ENCODE results near the gene NAA25.
"Not testable (repeated sequence)": the region's sequence is repeated elsewhere in the genome, so short reads cannot be mapped to it uniquely, and the experiment has no call there.

Gene NAA25

DNA sequence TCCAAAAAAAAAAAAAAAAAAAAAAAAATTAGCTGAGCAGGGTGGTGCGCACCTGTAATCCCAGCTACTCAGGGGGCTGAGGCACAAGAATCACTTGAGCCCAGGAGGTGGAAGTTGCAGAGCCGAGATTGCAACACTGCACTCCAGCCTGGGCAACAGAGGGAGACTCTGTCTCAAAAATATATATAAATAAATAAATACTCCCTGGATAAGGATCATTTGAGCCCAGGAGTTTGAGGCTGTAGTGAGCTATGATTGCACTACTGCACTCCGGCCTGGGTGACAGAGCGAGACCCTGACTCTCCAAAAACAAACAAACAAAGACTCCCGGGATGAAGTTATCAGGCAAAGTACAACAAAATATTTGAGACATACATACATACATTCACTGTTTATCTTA is 3.3 kb upstream of the NAA25 start:
- H3K14ac ChIP-seq (ENCODE audit: low read length) = no peak overlapping the region
- H2AK5ac ChIP-seq (ENCODE audit: low read depth, low read length) = no peak overlapping the region
- WGBS, 2 donors (ENCODE audit: extremely low coverage in 2 of 2, insufficient read length in 2 of 2, insufficient replicate concordance in 1 of 2) = no CpG with 5 or more reads among the region's 5 CpGs

DNA sequence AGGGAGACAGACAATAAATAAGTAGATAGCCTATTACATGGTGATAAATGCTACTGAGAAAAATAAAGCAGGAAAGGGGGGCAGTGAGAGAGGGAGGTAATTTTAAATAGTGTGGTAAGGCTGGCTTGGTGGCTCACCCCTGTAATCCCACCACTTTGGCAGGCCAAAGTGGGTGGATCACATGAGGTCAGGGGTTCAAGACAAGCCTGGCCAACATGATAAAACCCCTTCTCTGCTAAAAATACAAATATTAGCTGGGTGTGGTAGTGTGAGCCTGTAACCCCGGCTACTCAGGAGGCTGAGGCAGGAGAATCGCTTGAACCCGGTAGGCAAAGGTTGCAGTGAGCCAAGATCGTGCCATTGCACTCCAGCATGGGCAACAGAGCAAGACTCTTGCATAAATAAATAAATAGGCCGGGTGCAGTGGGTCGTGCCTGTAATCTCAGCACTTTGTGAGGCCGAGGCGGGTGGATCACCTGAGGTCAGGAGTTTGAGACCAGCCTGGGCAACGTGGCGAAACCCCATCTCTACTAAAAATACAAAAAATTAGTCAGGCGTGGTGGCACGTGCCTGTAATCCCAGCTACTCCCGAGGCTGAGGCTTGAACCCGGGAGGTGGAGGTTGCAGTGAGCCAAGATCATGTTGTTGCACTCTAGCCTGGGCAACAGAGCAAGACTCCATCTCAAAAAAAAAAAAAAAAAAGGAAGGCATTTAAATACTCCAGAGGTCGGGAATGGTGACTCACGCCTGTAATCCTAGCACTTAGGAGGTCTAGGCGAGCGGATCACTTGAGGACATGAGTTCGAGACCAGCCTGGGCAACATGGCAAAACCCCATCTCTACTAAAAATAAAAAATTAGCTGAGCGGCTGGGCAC is 2.4 kb upstream of the NAA25 start:
- H3K9me3 ChIP-seq (replicated peaks in 1 of 2; ENCODE audit: control insufficient read depth in 2 of 2, insufficient read depth in 1 of 2, low read depth in 1 of 2, low read length in 2 of 2); H3K4me2 ChIP-seq (ENCODE audit: insufficient read depth, low read length, poor library complexity, severe bottlenecking); H3K79me1 ChIP-seq (ENCODE audit: low read depth, low read length); H2BK12ac ChIP-seq (ENCODE audit: low read length); H3K36me3 ChIP-seq (replicated peaks in 1 of 2; ENCODE audit: control insufficient read depth in 2 of 2, insufficient read depth in 2 of 2, low read length in 2 of 2); DNase-seq (ENCODE audit: low spot score); H3K27me3 ChIP-seq (ENCODE audit: control insufficient read depth in 3 of 3, insufficient read depth in 3 of 3, low read depth in 1 of 3, low read length in 3 of 3); H4K91ac ChIP-seq (ENCODE audit: low read depth, low read length, poor library complexity); H2BK5ac ChIP-seq (ENCODE audit: low read length); H3K27ac ChIP-seq (replicated peaks; ENCODE audit: low read length); H3K14ac ChIP-seq (ENCODE audit: low read length); H2BK15ac ChIP-seq (ENCODE audit: low read length); H2BK120ac ChIP-seq (ENCODE audit: low read depth, low read length); H3K9ac ChIP-seq (ENCODE audit: low read depth, low read length, poor library complexity); H2AK5ac ChIP-seq (ENCODE audit: low read depth, low read length); H3K23ac ChIP-seq (ENCODE audit: low read depth, low read length, poor library complexity); H3K4me3 ChIP-seq (ENCODE audit: low read length in 2 of 2); H3K4me1 ChIP-seq (ENCODE audit: control insufficient read depth in 2 of 2, insufficient read depth in 1 of 2, low read depth in 1 of 2, low read length in 2 of 2); H3K4ac ChIP-seq (ENCODE audit: low read length); H4K8ac ChIP-seq (ENCODE audit: low read depth, low read length); H3K18ac ChIP-seq (ENCODE audit: low read length); H2AFZ ChIP-seq (ENCODE audit: low read length): not testable (repeated sequence)
- WGBS, 2 donors (ENCODE audit: extremely low coverage in 2 of 2, insufficient read length in 2 of 2, insufficient replicate concordance in 1 of 2) = no CpG with 5 or more reads among the region's 20 CpGs

More for the DNA sequence above, 3.3 kb upstream of the NAA25 start:
- no peak overlapping the region for H3K9ac ChIP-seq (ENCODE audit: low read depth, low read length, poor library complexity)
- H3K4me3 ChIP-seq (ENCODE audit: low read length in 2 of 2) = no peak overlapping the region
- peaks cover 1% of the 10 kb centered on the region for H3K79me1 ChIP-seq (ENCODE audit: low read depth, low read length)
- no peak overlapping the region for H3K18ac ChIP-seq (ENCODE audit: low read length)
- H3K4me1 ChIP-seq (ENCODE audit: control insufficient read depth in 2 of 2, insufficient read depth in 1 of 2, low read depth in 1 of 2, low read length in 2 of 2) = peaks cover 4 to 7% of the 10 kb centered on the region in 2 donors
- H2BK12ac ChIP-seq (ENCODE audit: low read length) = no peak overlapping the region
- H3K9me3 ChIP-seq (replicated peaks in 1 of 2; ENCODE audit: control insufficient read depth in 2 of 2, insufficient read depth in 1 of 2, low read depth in 1 of 2, low read length in 2 of 2) = no peaks in the 10 kb centered on the region
- no peak overlapping the region for H3K4me2 ChIP-seq (ENCODE audit: insufficient read depth, low read length, poor library complexity, severe bottlenecking)
- no peak overlapping the region for H4K91ac ChIP-seq (ENCODE audit: low read depth, low read length, poor library complexity)
- H3K23ac ChIP-seq (ENCODE audit: low read depth, low read length, poor library complexity) = no peak overlapping the region
- no peak overlapping the region for H2AFZ ChIP-seq (ENCODE audit: low read length)
- DNase-seq (ENCODE audit: low spot score) = no peak
- H2BK120ac ChIP-seq (ENCODE audit: low read depth, low read length) = no peak overlapping the region
- no peaks in the 10 kb centered on the region for H3K27me3 ChIP-seq (ENCODE audit: control insufficient read depth in 3 of 3, insufficient read depth in 3 of 3, low read depth in 1 of 3, low read length in 3 of 3)
- H2BK15ac ChIP-seq (ENCODE audit: low read length) = no peak overlapping the region
- no peak overlapping the region for H4K8ac ChIP-seq (ENCODE audit: low read depth, low read length)
- H3K4ac ChIP-seq (ENCODE audit: low read length) = no peak overlapping the region
- no peak overlapping the region for H3K27ac ChIP-seq (replicated peaks; ENCODE audit: low read length)
- peaks cover 0 to under 1% of the 10 kb centered on the region in 2 donors for H3K36me3 ChIP-seq (replicated peaks in 1 of 2; ENCODE audit: control insufficient read depth in 2 of 2, insufficient read depth in 2 of 2, low read length in 2 of 2)
- H2BK5ac ChIP-seq (ENCODE audit: low read length) = no peak overlapping the region

DNA sequence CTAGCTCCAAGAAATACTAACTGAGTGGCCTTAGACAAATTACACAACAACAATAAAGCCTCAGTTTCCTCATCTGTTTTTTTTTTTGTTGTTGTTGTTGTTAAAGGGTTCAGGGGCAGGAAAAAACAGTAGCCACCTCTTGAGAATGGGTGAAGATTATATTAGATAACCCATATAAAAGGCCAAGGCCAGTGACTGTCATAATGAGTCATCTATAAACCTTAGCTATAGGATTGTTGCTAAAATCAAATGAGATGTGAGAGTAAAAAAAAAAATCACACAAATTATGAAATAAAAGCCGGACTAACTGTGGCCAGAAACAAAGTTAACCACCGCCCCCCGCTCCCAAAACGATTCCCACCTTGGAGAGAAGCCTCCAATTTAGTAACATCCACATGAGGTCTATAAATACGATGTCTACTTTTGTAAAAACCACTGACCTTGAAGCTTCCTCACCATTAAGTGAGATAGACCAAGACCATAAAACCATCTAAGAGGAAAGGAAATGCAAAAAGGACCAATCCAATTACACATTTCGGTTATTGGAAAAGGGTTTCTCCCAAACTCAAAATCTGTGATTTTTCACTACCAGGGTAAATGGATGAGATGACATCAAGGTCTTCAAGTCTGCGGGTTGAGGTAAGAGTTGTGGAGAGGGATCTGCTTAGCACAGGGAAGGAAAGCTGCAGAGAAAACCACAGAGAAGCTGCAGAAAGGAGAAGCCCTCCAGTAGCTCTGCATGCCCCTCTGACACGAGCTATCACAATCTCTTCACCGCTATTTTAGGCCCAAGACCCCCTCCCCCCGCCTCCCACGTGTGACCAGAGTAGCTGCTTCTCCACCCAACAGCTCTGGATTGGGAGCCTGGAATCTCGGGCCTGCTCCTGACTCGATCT is 1.0 kb downstream of the NAA25 start:
- H2BK12ac ChIP-seq (ENCODE audit: low read length) = no peak overlapping the region
- no peak overlapping the region for H4K91ac ChIP-seq (ENCODE audit: low read depth, low read length, poor library complexity)
- no peak overlapping the region for H2BK120ac ChIP-seq (ENCODE audit: low read depth, low read length)
- peak overlapping the region; percentile 46 for H2BK5ac ChIP-seq (ENCODE audit: low read length)
- H2AK5ac ChIP-seq (ENCODE audit: low read depth, low read length) = peak overlapping the region; percentile 85
- H3K79me1 ChIP-seq (ENCODE audit: low read depth, low read length) = peaks cover 6% of the 10 kb centered on the region
- no peaks in the 10 kb centered on the region for H3K27me3 ChIP-seq (ENCODE audit: control insufficient read depth in 3 of 3, insufficient read depth in 3 of 3, low read depth in 1 of 3, low read length in 3 of 3)
- H2BK15ac ChIP-seq (ENCODE audit: low read length) = no peak overlapping the region
- H3K4ac ChIP-seq (ENCODE audit: low read length) = no peak overlapping the region
- no peak overlapping the region for H4K8ac ChIP-seq (ENCODE audit: low read depth, low read length)
- H3K4me3 ChIP-seq (ENCODE audit: low read length in 2 of 2) = peak overlapping the region; percentile 92 to 95
- peaks cover 0 to 4% of the 10 kb centered on the region in 2 donors for H3K4me1 ChIP-seq (ENCODE audit: control insufficient read depth in 2 of 2, insufficient read depth in 1 of 2, low read depth in 1 of 2, low read length in 2 of 2)
- peaks cover 5 to 38% of the 10 kb centered on the region in 2 donors for H3K36me3 ChIP-seq (replicated peaks in 1 of 2; ENCODE audit: control insufficient read depth in 2 of 2, insufficient read depth in 2 of 2, low read length in 2 of 2)
- DNase-seq (ENCODE audit: low spot score) = no peak
- no peak overlapping the region for H3K23ac ChIP-seq (ENCODE audit: low read depth, low read length, poor library complexity)
- no peaks in the 10 kb centered on the region for H3K9me3 ChIP-seq (replicated peaks in 1 of 2; ENCODE audit: control insufficient read depth in 2 of 2, insufficient read depth in 1 of 2, low read depth in 1 of 2, low read length in 2 of 2)
- H3K18ac ChIP-seq (ENCODE audit: low read length) = no peak overlapping the region
- no CpG with 5 or more reads among the region's 13 CpGs for WGBS, 2 donors (ENCODE audit: extremely low coverage in 2 of 2, insufficient read length in 2 of 2, insufficient replicate concordance in 1 of 2)
- H3K4me2 ChIP-seq (ENCODE audit: insufficient read depth, low read length, poor library complexity, severe bottlenecking) = peak overlapping the region; percentile 82
- H3K14ac ChIP-seq (ENCODE audit: low read length) = no peak overlapping the region
- no peak overlapping the region for H3K27ac ChIP-seq (replicated peaks; ENCODE audit: low read length)
- peak overlapping the region; percentile 95 for H2AFZ ChIP-seq (ENCODE audit: low read length)
- H3K9ac ChIP-seq (ENCODE audit: low read depth, low read length, poor library complexity) = peak overlapping the region; percentile 51

DNA sequence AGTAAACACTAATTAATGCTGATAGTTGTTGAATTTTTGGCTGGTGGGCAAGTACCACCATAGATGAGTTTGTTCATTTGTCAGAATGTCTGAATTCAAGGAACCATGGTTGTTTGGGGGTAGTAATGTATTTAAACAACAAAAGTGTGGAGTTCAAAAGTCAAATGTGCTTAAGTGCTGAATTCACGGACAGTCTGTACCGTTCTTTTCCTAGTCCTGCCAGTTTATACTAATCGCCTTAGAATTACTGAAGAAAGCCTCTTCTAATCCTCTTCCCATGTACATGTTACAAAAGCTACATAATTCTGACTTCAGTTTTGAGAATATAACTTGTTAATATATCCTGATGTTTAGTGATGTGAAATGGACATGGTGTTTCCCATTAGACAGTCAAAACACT is 2.7 kb downstream of the NAA25 start:
- no peak overlapping the region for H2AFZ ChIP-seq (ENCODE audit: low read length)
- peaks cover 0 to 4% of the 10 kb centered on the region in 2 donors for H3K4me1 ChIP-seq (ENCODE audit: control insufficient read depth in 2 of 2, insufficient read depth in 1 of 2, low read depth in 1 of 2, low read length in 2 of 2)
- no CpG with 5 or more reads among the region's 3 CpGs for WGBS, 2 donors (ENCODE audit: extremely low coverage in 2 of 2, insufficient read length in 2 of 2, insufficient replicate concordance in 1 of 2)

More for the DNA sequence above, 2.7 kb downstream of the NAA25 start:
- H3K79me1 ChIP-seq (ENCODE audit: low read depth, low read length) = peaks cover 6% of the 10 kb centered on the region
- H3K27me3 ChIP-seq (ENCODE audit: control insufficient read depth in 3 of 3, insufficient read depth in 3 of 3, low read depth in 1 of 3, low read length in 3 of 3) = no peaks in the 10 kb centered on the region
- H2BK120ac ChIP-seq (ENCODE audit: low read depth, low read length) = no peak overlapping the region
- no peak overlapping the region for H3K18ac ChIP-seq (ENCODE audit: low read length)
- no peak for DNase-seq (ENCODE audit: low spot score)
- H3K36me3 ChIP-seq (replicated peaks in 1 of 2; ENCODE audit: control insufficient read depth in 2 of 2, insufficient read depth in 2 of 2, low read length in 2 of 2) = peaks cover 7 to 54% of the 10 kb centered on the region in 2 donors
- no peak overlapping the region for H4K91ac ChIP-seq (ENCODE audit: low read depth, low read length, poor library complexity)
- H2BK5ac ChIP-seq (ENCODE audit: low read length) = no peak overlapping the region
- H3K23ac ChIP-seq (ENCODE audit: low read depth, low read length, poor library complexity) = no peak overlapping the region
- no peak overlapping the region for H3K4me2 ChIP-seq (ENCODE audit: insufficient read depth, low read length, poor library complexity, severe bottlenecking)
- H3K4ac ChIP-seq (ENCODE audit: low read length) = no peak overlapping the region
- H3K27ac ChIP-seq (replicated peaks; ENCODE audit: low read length) = no peak overlapping the region
- H3K9ac ChIP-seq (ENCODE audit: low read depth, low read length, poor library complexity) = no peak overlapping the region
- no peak overlapping the region for H2AK5ac ChIP-seq (ENCODE audit: low read depth, low read length)
- H4K8ac ChIP-seq (ENCODE audit: low read depth, low read length) = no peak overlapping the region
- no peak overlapping the region for H2BK12ac ChIP-seq (ENCODE audit: low read length)
- H3K14ac ChIP-seq (ENCODE audit: low read length) = no peak overlapping the region
- H3K4me3 ChIP-seq (ENCODE audit: low read length in 2 of 2) = no peak overlapping the region
- no peaks in the 10 kb centered on the region for H3K9me3 ChIP-seq (replicated peaks in 1 of 2; ENCODE audit: control insufficient read depth in 2 of 2, insufficient read depth in 1 of 2, low read depth in 1 of 2, low read length in 2 of 2)
- no peak overlapping the region for H2BK15ac ChIP-seq (ENCODE audit: low read length)

Measured in neuronal stem cell (in vitro differentiated cells).